ENCODE measurements around the gene MACROD1.
A peak's percentile ranks its signal among the peaks of the same experiment; 100 is the strongest.

MACROD1 gene

GRCh38 chr11:64019106-64020037 lies 146.5 kb downstream of the MACROD1 start:
- DNase-seq, result no peak

GRCh38 chr11:64018310-64018709 lies 147.6 kb downstream of the MACROD1 start:
- intact Hi-C loops (cut with DNase I), result no loop called here
- no peak for DNase-seq

More at GRCh38 chr11:64019106-64020037, 146.5 kb downstream of the MACROD1 start:
- intact Hi-C loops (cut with DNase I), result no loop called here

- DNase-seq, result no peak
- intact Hi-C loops (cut with DNase I), result no loop called here
Observed at GRCh38 chr11:64017945-64018224, 148.0 kb downstream of the MACROD1 start.

GRCh38 chr11:64015935-64016845 lies 149.7 kb downstream of the MACROD1 start:
- peak in 11 of 42 donors; percentile 13 to 67 (median 49) for DNase-seq

GRCh38 chr11:64015510-64015909 lies 150.4 kb downstream of the MACROD1 start:
- DNase-seq, result no peak
- intact Hi-C loops (cut with DNase I), result no loop called here

More at GRCh38 chr11:64015935-64016845, 149.7 kb downstream of the MACROD1 start:
- intact Hi-C loops (cut with DNase I), result no loop called here

GRCh38 chr11:64014356-64014755 lies 151.6 kb downstream of the MACROD1 start:
- no peak for DNase-seq
- intact Hi-C loops (cut with DNase I), result no loop called here

- DNase-seq, result no peak
- intact Hi-C loops (cut with DNase I), result no loop called here
Observed at GRCh38 chr11:64013141-64013896, 152.6 kb downstream of the MACROD1 start.

- no peak for DNase-seq
- intact Hi-C loops (cut with DNase I), result no loop called here
Observed at GRCh38 chr11:64011371-64011770, 154.5 kb downstream of the MACROD1 start.

GRCh38 chr11:64010783-64011182 lies 155.1 kb downstream of the MACROD1 start:
- intact Hi-C loops (cut with DNase I), result no loop called here
- no peak for DNase-seq

- intact Hi-C loops (cut with DNase I), result no loop called here
- DNase-seq, result no peak
Observed at GRCh38 chr11:64009710-64010109, 156.2 kb downstream of the MACROD1 start.

GRCh38 chr11:64008914-64009633 lies 156.8 kb downstream of the MACROD1 start:
- intact Hi-C loops (cut with DNase I), result no loop called here
- no peak for DNase-seq

- no peak for DNase-seq
- intact Hi-C loops (cut with DNase I), result no loop called here
Observed at GRCh38 chr11:64008283-64008913, 157.5 kb downstream of the MACROD1 start.

- intact Hi-C loops (cut with DNase I), result no loop called here
- peak in 41 of 42 donors; percentile 34 to 87 (median 59) for DNase-seq
Observed at GRCh38 chr11:64007629-64008282, 158.2 kb downstream of the MACROD1 start.

GRCh38 chr11:64007160-64007628 lies 158.7 kb downstream of the MACROD1 start:
- intact Hi-C loops (cut with DNase I), result no loop called here
- DNase-seq, result no peak

- intact Hi-C loops (cut with DNase I), result no loop called here
- DNase-seq, result no peak
Observed at GRCh38 chr11:64006398-64006797, 159.5 kb downstream of the MACROD1 start.

GRCh38 chr11:64005691-64006090 lies 160.2 kb downstream of the MACROD1 start:
- no peak for DNase-seq
- intact Hi-C loops (cut with DNase I), result no loop called here

GRCh38 chr11:64004590-64004984 lies 161.3 kb downstream of the MACROD1 start:
- intact Hi-C loops (cut with DNase I), result no loop called here
- no peak for DNase-seq
